Heart right ventricle (tissue), 16 donors: ENCODE data around the gene OR2A1. TPM values are rescaled to one million over a fixed set of nuclear protein-coding genes. Genes with fewer than 3 reads are reported as not detected.
"Not testable (repeated sequence)": the region's sequence is repeated elsewhere in the genome, so short reads cannot be mapped to it uniquely, and the experiment has no call there.

Experiments
- ATAC-seq, 8 donors: fragments of 200-7000 bp; cut with Tn5 transposase; one replicate each; pipeline ENCODE4 v1.9.1; 2020; ENCODE audit warnings: mild to moderate bottlenecking in 8 of 8, moderate library complexity in 8 of 8, moderate number of reproducible peaks in 1 of 8
- DNase-seq, 2 donors: peaks; one replicate each; pipeline ENCODE4 v3.0.0-alpha.2; 2020
- H3K27ac ChIP-seq, 10 donors: fragments of 200-600 bp; sonication (generic) in 2 of 10; one replicate each; pipeline versions ENCODE4 v1.5.0 to v1.8.0; 2020 to 2022; ENCODE audit warnings: mild to moderate bottlenecking in 3 of 10
- H3K27me3 ChIP-seq, 7 donors: fragments of 200-600 bp; one replicate each; pipeline ENCODE4 v1.8.0; 2021 to 2022; ENCODE audit warnings: mild to moderate bottlenecking in 2 of 7
- H3K36me3 ChIP-seq, 9 donors: fragments of 200-600 bp; sonication (generic) in 1 of 9; one replicate each; pipeline versions ENCODE4 v1.5.0 to v1.8.0; 2020 to 2022; ENCODE audit warnings: mild to moderate bottlenecking in 2 of 9
- H3K4me1 ChIP-seq, 9 donors: fragments of 200-600 bp; sonication (generic) in 1 of 9; one replicate each; pipeline versions ENCODE4 v1.5.0 to v1.8.0; 2020 to 2022; ENCODE audit warnings: mild to moderate bottlenecking in 4 of 9
- H3K4me3 ChIP-seq, 10 donors: fragments of 200-600 bp; sonication (generic) in 2 of 10; one replicate each; pipeline versions ENCODE4 v1.5.0 to v1.8.0; 2020 to 2022; ENCODE audit warnings: mild to moderate bottlenecking in 7 of 10, moderate library complexity in 2 of 10
- H3K9me3 ChIP-seq, 11 donors: fragments of 200-600 bp in 10 of 11; sonication (generic) in 2 of 11; one replicate each; pipeline versions ENCODE4 v1.5.0 to v1.8.0; 2013 to 2022; ENCODE audit warnings: mild to moderate bottlenecking in 2 of 11, control low read depth in 1 of 11, moderate library complexity in 1 of 11
- WGBS, 2 donors: extraction: QIAGEN DNeasy Blood & Tissue Kit; methylation state at CpG; one replicate each; pipeline ENCODE4 v1.1.7; 2013; ENCODE audit warnings: inconsistent platforms in 1 of 2; 5-methylcytosine and 5-hydroxymethylcytosine counted together
- intact Hi-C, 10 donors: fragments of 100-400 bp; cut with DNase I; formaldehyde crosslinking; loops; one replicate each; pipeline versions ENCODE4 v1.11.1 to v1.14.2; 2022
- polyA plus RNA-seq, 2 donors: library from polyadenylated mRNA; stranded (reverse); fragments of 200-250 nt; gene quantifications; one replicate each; pipeline ENCODE4 v1.2.3, GENCODE V29; 2013
- total RNA-seq, 10 donors: library from RNA; stranded (reverse); fragmentation: NEBNext Ultra II Directional in 3 of 10; extraction: Animal tissue kit (Norgen Biotek cat#: 25700) in 3 of 10; gene quantifications; one replicate each; pipeline versions ENCODE4 v1.2.1 to v1.2.4, GENCODE V29; 2021 to 2023
- donor health status: Arrhythmogenic right ventricular cardiomyopathy.
- donor health status: ischemic (EF 13 %, LVEDD 7.1; RV severe dilation, severe dysfunction).
- donor health status: healthy with polysubstance abuse.
- donor health status: DM: no; HTN: yes; CAD: no.
- donor health status: DM: no; HTN: no; CAD: no.
- donor health status: ischemic (EF 25% LVEDD 6.9; RV normal size, moderate dysfunction).
- donor health status: ischemic (EF 25% LVEDD 5.7; RV mildly dilated, moderate dysfunction).
- donor health status: healthy.
- donor health status: DM: yes; HTN: yes; CAD: no.
- donor health status: Ischemic cardiomyopathy.
- donor health status: ischemic (EF 35%, LVEDD 5.7; RV mildly dilated, moderate dysfunction).
- donor health status: nonischemic (EF 11% LVEDD 7.7; RV severe dilation, severe dysfunction).
- donor health status: DM: yes; HTN: yes; CAD: no.
- donor health status: PGD.
- donor health status: ischemic (EF 29% LVEDD 5.4; RV normal size, mild dysfunction).
- donor health status: nonischemic (EF 23%, LVEDD 6.1; RV moderate dilation, normal function).

The OR2A1 gene
- total and polyA plus RNA-seq, 12 donors = 0.01 to 0.20 (median 0.15) TPM; not detected in 9

- H3K4me3 ChIP-seq, ATAC-seq, intact Hi-C loops, H3K27me3 ChIP-seq, DNase-seq, H3K4me1 ChIP-seq, H3K27ac ChIP-seq, H3K36me3 ChIP-seq, H3K9me3 ChIP-seq: not testable (repeated sequence)
- no CpG with 5 or more reads among the region's 7 CpGs for WGBS, 2 donors
Measured at GRCh38 chr7:144369221-144369620, 57.0 kb downstream of the OR2A1 start.

Other genes starting within 250 kb of the OR2A1 start
- not detected for gene OR2A25, start 242.6 kb upstream of the OR2A1 start, total RNA-seq
- not detected for gene OR2A25, start 242.6 kb upstream of the OR2A1 start, polyA plus RNA-seq
- gene OR2A12, start 226.1 kb upstream of the OR2A1 start, total RNA-seq = not detected
- gene OR2A12, start 226.1 kb upstream of the OR2A1 start, polyA plus RNA-seq = not detected
- not detected for gene OR2A2, start 202.8 kb upstream of the OR2A1 start, total RNA-seq
- gene OR2A2, start 202.8 kb upstream of the OR2A1 start, polyA plus RNA-seq = not detected
- not detected for gene OR2A14, start 189.2 kb upstream of the OR2A1 start, total RNA-seq
- gene OR2A14, start 189.2 kb upstream of the OR2A1 start, polyA plus RNA-seq = not detected
- gene CTAGE4, start 129.0 kb upstream of the OR2A1 start, total RNA-seq = under 1 TPM in 8 of 10 donors, not detected in 2; 0.13 to 0.80 (median 0.24) TPM
- gene CTAGE4, start 129.0 kb upstream of the OR2A1 start, polyA plus RNA-seq = under 1 TPM; 0.03 to 0.59 TPM
- gene ARHGEF35, start 116.6 kb upstream of the OR2A1 start, total RNA-seq = 1 to 10 TPM in 3 of 10 donors, under 1 TPM in 5, not detected in 2; 0.13 to 2.2 (median 0.91) TPM
- gene ARHGEF35, start 116.6 kb upstream of the OR2A1 start, polyA plus RNA-seq = under 1 TPM; 0.41 to 0.66 TPM
- under 1 TPM in 2 of 10 donors, not detected in 8; 0.05 to 0.07 TPM for gene OR2A42, start 72.8 kb upstream of the OR2A1 start, total RNA-seq
- gene OR2A42, start 72.8 kb upstream of the OR2A1 start, polyA plus RNA-seq = under 1 TPM; 0.01 to 0.07 TPM
- under 1 TPM; 0.23 to 0.56 (median 0.40) TPM for gene OR2A7, start 47.6 kb upstream of the OR2A1 start, total RNA-seq
- gene OR2A7, start 47.6 kb upstream of the OR2A1 start, polyA plus RNA-seq = under 1 TPM; 0.13 to 0.51 TPM
- under 1 TPM in 4 of 10 donors, not detected in 6; 0.13 to 0.27 (median 0.18) TPM for gene CTAGE8, start 43.1 kb upstream of the OR2A1 start, total RNA-seq
- under 1 TPM; 0.04 to 0.29 TPM for gene CTAGE8, start 43.1 kb upstream of the OR2A1 start, polyA plus RNA-seq
- 1 to 10 TPM; 1.1 to 3.9 (median 2.0) TPM for gene ARHGEF5, start 43.0 kb downstream of the OR2A1 start, total RNA-seq
- under 1 TPM; 0.46 to 0.80 TPM for gene ARHGEF5, start 43.0 kb downstream of the OR2A1 start, polyA plus RNA-seq
- not detected for gene NOBOX, start 91.3 kb downstream of the OR2A1 start, total RNA-seq
- not detected for gene NOBOX, start 91.3 kb downstream of the OR2A1 start, polyA plus RNA-seq